ENCODE data around the gene NEK2. TPM values are rescaled to one million over a fixed set of nuclear protein-coding genes. Genes with fewer than 3 reads are reported as not detected.

NEK2 gene
- total and polyA plus RNA-seq, 4 donors, result 0.61 to 5.9 (median 0.83) TPM

DNA sequence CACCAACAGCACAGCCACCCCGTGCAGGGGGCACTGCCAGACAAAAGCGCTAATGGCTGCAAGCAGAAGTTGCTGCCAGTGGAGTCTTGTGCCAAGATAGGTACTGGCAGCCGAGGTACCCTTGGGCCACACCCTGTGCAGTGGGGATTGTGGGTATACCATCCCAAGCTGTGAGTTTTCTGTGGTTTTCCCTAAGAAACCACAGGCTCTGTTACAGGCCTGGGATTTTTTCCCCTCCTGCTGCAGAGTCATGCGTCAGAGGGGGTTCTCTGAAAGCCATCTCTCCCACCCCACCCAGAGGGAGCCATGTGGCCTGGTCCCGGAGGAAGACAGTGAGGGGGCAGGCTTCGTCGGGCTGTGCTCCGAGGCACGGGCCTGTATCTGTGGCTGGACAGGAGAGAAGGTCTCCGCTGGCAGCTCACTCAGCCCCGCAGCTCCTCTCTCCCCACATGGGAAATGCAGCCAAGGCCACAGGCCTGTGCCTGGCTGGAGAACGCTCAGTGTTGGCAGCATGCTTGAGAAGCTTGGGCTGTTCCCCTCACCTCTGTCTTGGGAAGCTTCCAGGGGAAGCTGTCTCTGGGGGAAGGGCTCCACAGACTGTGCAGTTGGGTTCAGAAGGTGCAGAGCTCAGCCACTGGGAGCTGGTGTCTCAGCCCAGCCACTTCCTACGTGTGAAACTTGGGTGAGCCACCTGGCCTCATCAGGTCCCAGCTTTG, 42.5 kb downstream of the NEK2 start:
- TF ChIP-seq, protein P1, sequence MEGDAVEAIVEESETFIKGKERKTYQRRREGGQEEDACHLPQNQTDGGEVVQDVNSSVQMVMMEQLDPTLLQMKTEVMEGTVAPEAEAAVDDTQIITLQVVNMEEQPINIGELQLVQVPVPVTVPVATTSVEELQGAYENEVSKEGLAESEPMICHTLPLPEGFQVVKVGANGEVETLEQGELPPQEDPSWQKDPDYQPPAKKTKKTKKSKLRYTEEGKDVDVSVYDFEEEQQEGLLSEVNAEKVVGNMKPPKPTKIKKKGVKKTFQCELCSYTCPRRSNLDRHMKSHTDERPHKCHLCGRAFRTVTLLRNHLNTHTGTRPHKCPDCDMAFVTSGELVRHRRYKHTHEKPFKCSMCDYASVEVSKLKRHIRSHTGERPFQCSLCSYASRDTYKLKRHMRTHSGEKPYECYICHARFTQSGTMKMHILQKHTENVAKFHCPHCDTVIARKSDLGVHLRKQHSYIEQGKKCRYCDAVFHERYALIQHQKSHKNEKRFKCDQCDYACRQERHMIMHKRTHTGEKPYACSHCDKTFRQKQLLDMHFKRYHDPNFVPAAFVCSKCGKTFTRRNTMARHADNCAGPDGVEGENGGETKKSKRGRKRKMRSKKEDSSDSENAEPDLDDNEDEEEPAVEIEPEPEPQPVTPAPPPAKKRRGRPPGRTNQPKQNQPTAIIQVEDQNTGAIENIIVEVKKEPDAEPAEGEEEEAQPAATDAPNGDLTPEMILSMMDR (IDR thresholded peaks at IDR 0.05; ENCODE audit: control extremely low read depth, extremely low read depth), result no peak
- Histone ChIP-seq H3K4me3 (no peak overlapping the region), H3K9ac (ENCODE audit: insufficient read depth in 1 of 2, low read length in 2 of 2) (no peak overlapping the region), H3K9me3 (ENCODE audit: control insufficient read depth in 4 of 4, insufficient read depth in 3 of 4, low read length in 3 of 4) (no peaks in the 10 kb centered on the region), H3K27me3 (ENCODE audit: control insufficient read depth in 3 of 3, insufficient read depth in 3 of 3, low read length in 2 of 3) (no peaks in the 10 kb centered on the region), H3K27ac (ENCODE audit: low read depth in 1 of 2, low read length in 1 of 2) (peak overlapping the region in 1 of 2 donors; percentile 51), H3K36me3 (ENCODE audit: control insufficient read depth in 4 of 4, insufficient read depth in 4 of 4, low read length in 4 of 4) (no peaks in the 10 kb centered on the region), H3K4me1 (ENCODE audit: control insufficient read depth in 5 of 5, insufficient read depth in 5 of 5, low read length in 5 of 5) (peaks cover 0 to 25% (median 0%) of the 10 kb centered on the region in 5 donors)
- DNase-seq (peak; percentile 63 to 81 (median 72)), ATAC-seq (ENCODE audit: insufficient read depth, low FRiP score) (no peak)
- 33 to 48% methylated on average over 13 of the region's 13 CpGs for WGBS, 2 donors

DNA sequence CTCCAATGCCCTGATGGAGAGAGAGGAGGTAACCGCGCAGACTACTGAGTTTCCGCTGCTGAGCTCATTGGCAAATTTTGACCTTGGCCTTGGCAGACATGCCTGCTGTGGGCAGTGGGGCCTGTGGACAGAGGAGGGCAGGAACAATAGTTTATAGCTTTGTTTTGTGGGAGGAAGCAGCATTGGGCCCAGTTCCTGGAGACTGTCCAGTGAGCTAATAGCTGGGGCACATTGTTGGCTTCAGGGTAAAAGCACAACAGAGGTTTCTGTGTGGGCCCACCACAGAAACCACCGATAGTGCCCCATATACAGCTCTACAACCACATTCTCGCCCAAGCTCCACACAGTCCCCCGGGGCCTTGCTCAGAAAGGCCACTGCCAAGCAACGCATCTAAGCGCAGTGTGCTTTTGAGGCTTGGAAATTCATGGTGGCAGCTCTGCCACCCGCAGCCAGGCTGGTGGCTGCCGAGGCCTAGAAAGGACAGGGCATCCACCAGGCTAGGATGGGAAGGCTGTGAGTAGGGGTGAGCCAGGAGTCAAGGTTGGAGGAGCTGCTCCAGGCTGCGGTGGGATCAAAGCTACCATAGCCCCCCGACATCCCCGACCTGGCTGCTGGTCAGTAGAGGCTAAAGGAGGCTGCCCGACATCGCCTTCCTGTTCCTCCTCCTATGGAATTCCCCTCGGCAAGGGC, 43.2 kb downstream of the NEK2 start:
- no peak for ATAC-seq (ENCODE audit: insufficient read depth, low FRiP score)
- TF ChIP-seq, protein P1 (IDR thresholded peaks at IDR 0.05; ENCODE audit: control extremely low read depth, extremely low read depth), result no peak
- no peak overlapping the region for H3K9ac ChIP-seq (ENCODE audit: insufficient read depth in 1 of 2, low read length in 2 of 2)
- DNase-seq, result no peak
- H3K9me3 ChIP-seq (ENCODE audit: control insufficient read depth in 4 of 4, insufficient read depth in 3 of 4, low read length in 3 of 4), result no peaks in the 10 kb centered on the region
- peaks cover 0 to 25% (median 0%) of the 10 kb centered on the region in 5 donors for H3K4me1 ChIP-seq (ENCODE audit: control insufficient read depth in 5 of 5, insufficient read depth in 5 of 5, low read length in 5 of 5)
- no peak overlapping the region for H3K4me3 ChIP-seq
- H3K27me3 ChIP-seq (ENCODE audit: control insufficient read depth in 3 of 3, insufficient read depth in 3 of 3, low read length in 2 of 3), result peaks cover 0 to 1% (median 0%) of the 10 kb centered on the region in 3 donors
- 72 to 80% methylated on average over 16 of the region's 16 CpGs for WGBS, 2 donors
- H3K36me3 ChIP-seq (ENCODE audit: control insufficient read depth in 4 of 4, insufficient read depth in 4 of 4, low read length in 4 of 4), result no peaks in the 10 kb centered on the region
- H3K27ac ChIP-seq (ENCODE audit: low read depth in 1 of 2, low read length in 1 of 2), result no peak overlapping the region

DNA sequence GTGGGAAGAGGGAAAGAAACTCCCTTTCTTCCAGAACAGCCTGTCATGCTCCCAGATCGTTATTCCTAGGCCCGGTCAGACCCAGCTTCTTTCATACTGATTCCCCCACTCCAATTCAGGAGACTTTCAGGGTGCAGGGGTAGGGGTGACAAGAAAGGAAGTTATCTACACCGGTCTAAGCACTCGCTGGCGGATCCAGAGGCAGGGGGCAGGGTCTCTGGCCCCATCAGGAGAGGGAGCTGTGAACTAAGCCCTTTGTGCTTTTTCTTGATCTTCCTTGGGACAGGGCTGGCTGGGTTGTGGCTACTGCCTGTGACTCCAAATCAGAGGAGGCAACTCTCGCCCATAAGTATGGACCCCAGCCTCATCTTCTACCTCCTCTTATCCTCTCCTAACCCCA, 44.3 kb downstream of the NEK2 start:
- no peak for DNase-seq
- TF ChIP-seq, protein P1 (IDR thresholded peaks at IDR 0.05; ENCODE audit: control extremely low read depth, extremely low read depth), result no peak
- H3K4me3 ChIP-seq, result no peak overlapping the region
- no peak overlapping the region for H3K27ac ChIP-seq (ENCODE audit: low read depth in 1 of 2, low read length in 1 of 2)
- no peaks in the 10 kb centered on the region for H3K36me3 ChIP-seq (ENCODE audit: control insufficient read depth in 4 of 4, insufficient read depth in 4 of 4, low read length in 4 of 4)
- no peaks in the 10 kb centered on the region for H3K9me3 ChIP-seq (ENCODE audit: control insufficient read depth in 4 of 4, insufficient read depth in 3 of 4, low read length in 3 of 4)
- H3K4me1 ChIP-seq (ENCODE audit: control insufficient read depth in 5 of 5, insufficient read depth in 5 of 5, low read length in 5 of 5), result peaks cover 0 to 25% (median 0%) of the 10 kb centered on the region in 5 donors
- no peak overlapping the region for H3K9ac ChIP-seq (ENCODE audit: insufficient read depth in 1 of 2, low read length in 2 of 2)
- H3K27me3 ChIP-seq (ENCODE audit: control insufficient read depth in 3 of 3, insufficient read depth in 3 of 3, low read length in 2 of 3), result peaks cover 0 to 2% (median 0%) of the 10 kb centered on the region in 3 donors
- 92 to 93% methylated on average over 6 of the region's 6 CpGs for WGBS, 2 donors
- no peak for ATAC-seq (ENCODE audit: insufficient read depth, low FRiP score)
